Middle frontal gyrus (tissue), 1 donor: ENCODE results near the gene SPAG4.

ENCODE experiments used
- DNase-seq: peaks from one replicate; pipeline ENCODE4 v3.0.0-alpha.2; 2015; ENCODE audit warnings: low spot score; ENCODE audit errors: extremely low spot score

Gene SPAG4

DNA sequence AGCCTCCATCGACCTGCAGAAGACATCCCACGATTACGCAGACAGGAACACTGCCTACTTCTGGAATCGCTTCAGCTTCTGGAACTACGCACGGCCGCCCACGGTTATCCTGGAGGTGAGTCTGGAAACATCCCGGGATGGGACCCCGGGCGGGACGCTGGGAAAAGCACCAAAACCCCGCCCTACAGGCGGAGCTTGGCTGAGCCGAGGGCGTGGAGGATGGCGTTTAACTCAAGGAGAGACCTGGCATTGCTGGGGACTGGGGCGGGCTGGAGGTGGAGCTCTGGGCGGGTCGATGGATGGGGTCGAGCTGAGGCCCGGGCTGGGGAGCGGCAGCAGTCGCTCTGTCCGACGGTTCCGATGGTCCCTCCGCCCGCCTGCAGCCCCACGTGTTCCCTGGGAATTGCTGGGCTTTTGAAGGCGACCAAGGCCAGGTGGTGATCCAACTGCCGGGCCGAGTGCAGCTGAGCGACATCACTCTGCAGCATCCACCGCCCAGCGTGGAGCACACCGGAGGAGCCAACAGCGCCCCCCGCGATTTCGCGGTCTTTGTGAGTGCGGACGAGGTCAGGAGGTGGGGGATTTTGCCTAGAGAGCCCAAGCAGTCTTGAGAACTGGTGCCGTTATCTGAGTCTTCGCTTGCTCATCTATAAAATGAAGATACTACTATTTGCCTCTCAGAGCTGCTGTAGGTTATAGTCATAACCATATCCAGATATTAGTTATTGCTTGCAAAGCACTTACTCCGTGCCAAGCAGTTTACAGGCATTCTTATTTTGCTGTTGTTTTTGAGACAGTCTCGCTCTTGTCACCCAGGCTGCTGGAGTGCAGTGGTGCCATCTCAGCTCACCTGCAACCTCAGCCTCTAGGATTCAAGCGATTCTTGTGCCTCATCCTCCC is 3.8 kb downstream of the SPAG4 start:
- no peak for DNase-seq

DNA sequence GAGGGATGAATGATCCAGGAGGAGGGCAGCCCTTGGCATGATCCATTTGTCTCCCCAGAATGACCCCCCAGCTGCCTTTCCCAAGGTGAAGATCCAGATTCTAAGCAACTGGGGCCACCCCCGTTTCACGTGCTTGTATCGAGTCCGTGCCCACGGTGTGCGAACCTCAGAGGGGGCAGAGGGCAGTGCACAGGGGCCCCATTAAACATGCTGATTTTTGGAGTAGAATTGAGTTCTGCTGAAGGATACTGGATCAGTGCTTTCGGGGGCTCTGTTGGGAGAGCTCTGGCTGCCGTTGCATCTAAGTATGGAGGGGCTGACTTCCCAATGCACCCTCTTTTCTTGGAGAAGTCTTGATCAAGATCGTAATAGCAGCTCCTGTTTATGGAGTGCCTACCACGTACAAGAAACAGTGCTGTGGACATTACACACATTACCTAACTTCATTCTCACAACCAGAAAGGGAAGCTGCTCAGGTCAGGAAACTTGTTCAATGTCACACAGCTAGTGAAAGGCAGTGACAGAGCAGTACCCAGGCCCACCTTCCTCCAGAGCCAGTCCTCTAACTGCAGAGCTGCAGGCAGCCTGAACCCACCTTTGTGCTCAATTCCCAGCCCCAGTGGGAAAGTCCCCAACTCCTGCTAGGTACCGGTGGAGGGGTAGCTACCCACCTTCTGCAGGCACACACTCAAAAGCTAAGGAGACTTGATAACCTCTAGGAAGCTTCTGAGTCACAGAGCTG is 5.4 kb downstream of the SPAG4 start:
- no peak for DNase-seq

DNA sequence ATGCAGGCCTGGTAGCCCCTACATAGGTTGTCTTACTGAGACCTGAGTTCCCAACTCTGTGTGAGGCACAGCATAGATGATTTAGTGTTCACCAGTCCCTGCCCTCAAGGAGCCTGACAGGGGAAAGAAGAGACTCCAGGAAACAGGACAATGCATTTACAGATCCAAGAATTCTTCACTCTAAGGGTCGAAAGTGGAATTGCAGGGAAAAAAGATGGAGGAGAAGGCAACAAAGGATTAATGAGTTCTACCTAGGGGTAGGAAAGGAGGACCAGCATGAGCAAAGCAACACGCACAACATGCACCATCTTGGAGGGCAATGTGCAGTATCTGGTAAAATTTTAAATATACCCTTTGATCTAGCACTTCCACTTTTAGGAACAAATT is 5.9 kb downstream of the SPAG4 start:
- no peak for DNase-seq

DNA sequence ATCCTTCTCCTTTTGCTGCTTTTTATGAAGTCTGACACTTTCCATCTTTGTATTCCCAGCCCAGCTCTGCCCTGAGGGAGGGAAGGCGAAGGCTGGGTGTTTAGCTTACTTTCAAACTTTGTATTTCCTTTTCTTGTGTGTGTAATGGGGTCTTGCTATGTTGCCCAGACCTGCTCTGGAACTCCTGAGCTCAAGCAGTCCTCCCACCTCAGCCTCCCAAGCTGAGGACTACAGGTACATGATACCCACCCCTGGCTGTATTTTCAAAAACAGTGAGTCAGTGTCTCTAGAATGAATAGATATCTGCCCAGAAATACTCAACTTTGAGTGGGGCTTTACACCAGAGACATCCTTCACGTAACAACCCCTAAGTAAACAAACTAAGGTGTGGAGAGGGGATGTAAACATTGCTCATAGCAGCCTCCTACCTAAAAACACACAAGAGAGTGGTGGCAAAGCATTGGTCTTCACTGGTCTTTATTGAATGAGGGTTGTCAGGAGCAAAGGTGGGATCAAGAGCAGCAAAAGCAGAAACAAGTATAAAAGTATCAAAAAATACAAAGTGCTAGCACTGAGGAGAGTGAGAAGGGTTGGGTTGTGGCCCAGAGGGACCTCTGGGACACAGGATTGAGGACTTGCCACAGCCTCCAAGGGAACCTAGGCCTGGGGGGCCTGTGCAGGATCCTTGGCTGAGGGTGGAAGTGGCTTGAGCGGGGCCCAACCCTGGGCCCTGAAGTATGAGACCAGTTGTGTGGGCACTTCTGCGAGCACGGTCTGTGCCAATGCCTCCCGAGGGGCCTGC is 10.2 kb downstream of the SPAG4 start:
- no peak for DNase-seq

DNA sequence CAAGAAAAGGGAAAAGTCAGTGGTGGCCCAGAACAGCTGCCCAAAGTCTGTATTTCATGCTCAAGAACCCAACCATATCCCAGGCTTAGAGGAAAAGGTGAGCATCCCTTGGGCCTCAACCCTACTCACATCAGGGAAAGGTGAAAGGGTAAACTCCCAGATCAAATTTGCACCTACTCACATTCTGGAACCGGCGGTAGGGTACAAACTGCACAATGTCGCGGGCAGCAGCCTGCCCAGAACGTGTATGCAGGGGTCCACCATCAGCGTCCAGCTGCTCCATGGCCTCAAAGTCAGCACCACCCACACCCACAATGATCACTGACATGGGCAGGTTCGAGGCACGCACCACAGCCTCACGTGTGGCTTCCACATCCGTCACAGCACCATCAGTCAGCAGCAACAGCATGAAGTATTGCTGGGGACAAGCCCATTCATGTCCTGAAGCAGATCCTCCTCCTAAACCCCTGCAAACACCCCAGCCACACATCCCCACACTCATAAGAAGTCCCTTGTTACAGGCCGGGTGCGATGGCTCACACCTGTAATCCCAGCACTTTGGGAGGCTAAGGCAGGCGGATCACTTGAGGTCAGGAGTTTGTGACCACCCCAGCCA is 10.9 kb downstream of the SPAG4 start:
- no peak for DNase-seq

DNA sequence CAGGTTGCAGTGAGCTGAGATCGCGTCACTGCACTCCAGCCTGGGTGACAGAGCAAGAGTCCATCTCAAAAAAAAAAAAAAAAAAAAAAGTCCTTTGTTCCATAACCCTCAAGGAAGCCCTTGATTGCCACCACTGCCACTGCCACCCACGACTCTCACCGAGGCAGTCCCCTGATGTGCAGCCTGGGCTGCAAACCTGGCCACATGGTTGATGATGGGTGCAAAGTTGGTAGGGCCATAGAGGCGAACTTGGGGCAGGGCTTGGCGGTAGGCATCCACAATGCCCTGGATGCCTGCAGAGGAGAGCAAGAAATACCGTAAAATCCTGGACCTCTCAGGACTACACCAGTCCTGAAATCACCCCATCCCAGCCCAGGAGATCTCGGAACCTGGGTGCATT is 11.5 kb downstream of the SPAG4 start:
- DNase-seq = no peak

DNA sequence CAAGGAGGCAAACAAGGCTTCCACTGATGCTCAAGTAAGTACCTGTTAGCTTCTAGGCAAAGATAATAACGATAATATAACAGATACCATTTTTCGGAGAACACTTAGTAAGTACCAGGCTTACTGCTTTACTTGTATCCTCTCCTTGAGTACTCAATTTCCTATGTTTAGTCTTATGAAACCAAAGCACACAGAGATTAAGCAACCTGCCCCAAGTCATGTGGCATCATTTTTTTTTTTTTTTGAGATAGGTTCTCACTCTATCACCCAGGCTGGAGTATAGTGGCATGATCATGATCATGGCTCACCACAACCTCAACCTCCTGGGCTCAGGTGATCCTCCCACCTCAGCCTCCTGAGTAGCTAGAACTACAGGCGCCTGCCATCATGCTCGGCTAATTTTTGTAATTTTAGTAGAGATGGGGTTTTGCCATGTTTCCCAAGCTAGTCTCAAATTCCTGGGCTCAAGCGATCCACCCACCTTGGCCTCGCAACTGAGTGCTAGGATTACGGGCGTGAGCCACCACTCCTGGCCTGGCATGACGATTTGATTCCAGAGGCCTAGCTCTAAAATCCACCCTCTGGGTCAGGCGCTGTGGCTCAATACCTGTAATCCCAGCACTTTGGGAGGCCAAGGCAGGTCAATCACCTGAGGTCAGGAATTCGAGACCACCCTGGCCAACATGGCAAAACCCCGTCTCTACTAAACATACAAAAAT is 14.0 kb downstream of the SPAG4 start:
- no peak for DNase-seq

DNA sequence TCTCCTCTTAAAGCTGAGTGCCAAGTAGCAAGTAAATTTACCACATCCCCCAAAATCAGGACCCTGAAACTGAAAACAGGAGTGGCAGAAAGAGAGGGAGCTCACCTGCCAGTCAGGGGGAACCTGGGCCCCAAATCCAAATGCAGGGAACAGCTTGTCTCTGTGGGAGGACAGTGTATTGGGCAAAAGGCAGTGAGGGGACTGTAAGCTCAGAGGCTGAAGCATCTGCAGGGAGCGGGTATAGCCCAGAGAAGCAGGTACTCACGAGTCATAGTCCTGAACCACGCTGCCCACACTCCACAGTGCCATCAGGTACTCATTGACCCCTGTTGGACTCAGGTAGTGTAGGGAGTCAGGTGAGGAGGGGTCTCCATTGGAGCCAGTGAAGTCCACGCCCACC is 15.0 kb downstream of the SPAG4 start:
- DNase-seq = no peak

DNA sequence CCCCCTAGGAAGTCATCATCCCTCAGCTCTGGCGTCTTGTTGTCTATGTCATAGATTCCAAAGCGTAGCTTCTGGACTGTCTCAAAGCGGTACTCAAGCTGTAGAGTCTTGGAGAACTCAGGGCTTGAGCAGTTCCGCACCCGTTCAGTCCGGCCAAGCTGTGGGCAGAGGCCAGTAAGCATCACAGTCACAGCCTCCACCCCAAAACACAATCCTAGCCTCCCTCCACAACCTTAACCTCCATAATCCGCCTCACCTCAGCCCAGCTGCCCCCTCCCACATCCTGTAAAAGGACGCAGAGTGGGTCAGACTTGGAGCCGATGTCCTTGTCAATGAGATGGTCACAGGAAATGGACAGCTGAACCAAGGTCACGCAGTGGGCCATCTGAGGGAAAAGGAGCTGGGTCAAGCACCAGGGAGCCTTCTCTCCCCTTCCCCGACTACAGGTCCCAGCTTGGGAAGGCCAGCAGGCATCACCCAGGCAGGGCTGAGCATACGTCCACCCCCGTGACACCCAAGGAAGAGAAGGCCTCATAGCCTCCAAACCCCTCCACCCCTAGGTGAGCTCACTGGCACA is 17.0 kb downstream of the SPAG4 start:
- DNase-seq = no peak

DNA sequence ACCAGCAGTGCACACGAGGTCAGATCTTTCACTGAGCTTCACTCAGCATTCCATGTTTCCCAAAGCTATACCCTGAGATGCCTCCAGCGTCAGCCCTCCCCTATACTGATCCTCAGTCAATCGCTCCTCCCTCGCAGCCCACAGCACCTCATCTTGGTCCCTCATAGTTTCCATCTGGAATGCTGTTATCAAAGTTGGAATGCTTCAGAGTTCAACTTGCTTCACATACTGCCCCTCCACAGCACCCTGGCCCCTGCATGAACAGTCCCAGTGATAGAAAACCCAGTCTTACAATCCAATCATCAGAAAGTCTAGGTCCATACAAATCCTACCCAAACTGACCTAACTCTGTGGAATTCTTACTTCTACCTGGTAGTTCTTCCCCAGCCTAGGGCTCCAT is 20.0 kb downstream of the SPAG4 start:
- DNase-seq = no peak

DNA sequence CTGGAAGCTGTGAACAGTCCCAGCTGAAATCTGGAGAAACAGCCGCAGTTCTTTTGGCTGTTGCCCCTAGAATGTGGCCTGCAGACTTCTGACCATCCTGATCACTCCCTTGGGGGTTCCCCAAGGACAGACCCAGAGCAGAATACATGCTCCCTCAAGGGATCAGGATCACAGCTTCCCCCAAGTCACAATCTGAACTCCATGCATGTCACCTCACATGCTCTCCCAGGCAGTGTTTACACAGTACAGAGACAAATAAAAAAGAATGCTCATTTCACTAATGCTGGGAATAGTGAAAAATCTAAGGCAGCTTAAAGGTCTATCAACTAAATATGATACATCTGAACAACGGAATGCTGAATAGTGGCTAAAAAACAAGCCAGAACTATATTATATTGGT is 20.5 kb downstream of the SPAG4 start:
- DNase-seq = no peak

DNA sequence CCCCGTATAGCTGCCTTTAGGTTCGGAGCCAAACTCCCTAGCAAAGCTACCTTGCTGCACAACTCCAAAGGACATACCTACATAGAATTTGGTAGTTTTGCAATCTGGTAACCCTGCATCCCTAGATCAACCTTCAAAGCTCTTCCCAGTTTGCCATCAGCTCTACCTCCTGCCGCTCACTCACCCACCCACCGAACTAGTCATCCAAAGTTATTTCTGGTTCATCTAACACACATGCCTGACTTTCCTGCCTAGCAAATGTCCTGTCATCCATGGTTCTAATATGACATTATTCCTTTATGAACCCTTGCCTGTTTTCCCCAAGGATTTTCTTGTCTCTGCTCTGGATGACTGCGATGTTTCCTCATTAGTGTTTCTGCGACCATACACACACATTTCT is 21.6 kb downstream of the SPAG4 start:
- DNase-seq = no peak

DNA sequence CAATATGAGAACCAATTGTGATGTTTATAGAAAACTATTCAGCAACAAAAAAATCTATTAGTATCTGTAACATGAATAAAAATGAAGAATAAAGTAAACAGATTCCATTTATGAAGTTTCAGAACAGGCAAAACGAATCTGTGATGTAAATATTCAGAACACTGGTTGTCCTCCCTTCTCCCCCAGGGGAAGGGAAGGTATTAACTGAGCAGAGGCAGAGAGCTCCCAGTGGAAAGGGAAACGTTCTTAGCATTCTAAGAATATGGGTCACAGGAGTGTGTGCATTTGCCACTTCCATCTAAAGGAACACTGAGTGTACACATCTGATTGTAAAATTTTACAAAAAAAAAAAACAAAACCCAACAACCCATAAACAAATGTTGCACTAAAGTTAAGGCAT is 23.1 kb downstream of the SPAG4 start:
- no peak for DNase-seq

DNA sequence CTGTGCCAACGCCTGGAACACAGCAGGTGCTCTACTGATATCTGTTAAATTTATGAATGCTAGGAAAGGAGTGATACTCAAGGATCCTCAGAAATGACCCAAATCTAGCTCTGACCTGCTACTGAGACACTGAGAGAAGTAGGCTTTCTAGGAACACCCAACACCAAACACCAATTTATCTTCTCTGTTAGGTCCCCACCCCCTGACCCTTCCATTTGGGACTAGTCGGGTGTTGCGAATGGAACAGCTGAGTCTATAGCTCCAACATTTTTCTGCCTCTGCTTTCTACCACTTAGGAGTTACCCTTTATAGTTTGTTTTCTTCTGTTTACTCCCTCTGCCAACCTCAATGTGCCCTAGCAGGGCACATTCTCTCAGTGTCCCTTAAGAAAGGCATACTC is 25.1 kb downstream of the SPAG4 start:
- no peak for DNase-seq

DNA sequence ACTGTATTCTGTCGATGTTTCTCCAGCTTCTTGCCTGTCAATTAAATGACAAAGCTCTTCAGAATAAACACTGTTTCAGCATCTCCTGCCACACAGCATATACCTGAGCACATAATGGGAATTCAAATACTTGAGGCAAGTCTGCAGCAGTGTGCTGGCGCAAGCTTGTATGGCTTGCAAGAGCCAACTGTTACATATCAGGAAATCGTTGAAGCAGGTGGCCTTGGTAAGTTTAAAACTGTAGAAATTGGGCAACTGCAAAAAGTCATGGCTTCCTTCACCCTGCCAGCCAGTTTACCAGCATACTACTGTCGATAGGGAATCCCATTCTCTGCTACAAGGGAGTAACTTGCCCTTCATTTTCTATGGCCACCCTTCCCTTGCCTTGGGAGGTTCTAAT is 26.1 kb downstream of the SPAG4 start:
- no peak for DNase-seq

DNA sequence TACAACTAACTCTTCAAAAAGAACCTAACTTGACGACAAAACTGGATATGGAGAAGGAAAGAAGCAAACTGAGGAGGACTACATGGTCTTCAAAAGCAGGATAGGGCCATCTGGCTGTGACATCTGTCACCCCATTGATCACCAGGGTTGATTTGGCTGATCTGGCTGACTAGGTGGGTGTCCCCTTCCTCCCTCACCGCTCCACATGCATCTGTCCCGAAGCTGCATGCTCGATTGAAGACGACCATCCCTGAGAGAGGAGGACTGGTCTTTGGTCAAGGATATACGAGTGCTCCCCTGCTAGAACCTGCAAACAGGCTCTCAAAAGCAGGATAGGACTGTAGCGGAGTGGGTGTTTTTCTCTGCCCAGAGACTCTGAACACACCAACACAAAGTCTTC is 27.4 kb downstream of the SPAG4 start:
- no peak for DNase-seq

DNA sequence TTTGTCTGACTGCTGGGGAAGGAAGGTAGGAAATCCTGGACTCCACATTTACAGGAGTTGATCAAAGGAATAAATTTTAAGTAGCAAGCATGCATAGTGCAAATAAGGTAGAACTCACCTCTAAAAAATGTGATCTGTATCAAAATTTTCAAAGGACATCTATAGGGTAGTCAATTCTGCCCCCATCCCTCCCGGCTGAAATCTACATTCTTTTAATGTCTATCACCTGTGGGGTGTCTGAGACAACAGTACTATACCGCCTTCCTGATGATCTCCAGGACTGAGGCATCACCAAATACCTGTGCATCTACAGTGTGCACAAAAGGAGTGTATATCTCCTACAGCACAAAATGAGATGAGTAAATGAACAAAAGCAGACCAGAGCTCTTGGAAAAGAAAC is 29.2 kb downstream of the SPAG4 start:
- no peak for DNase-seq

DNA sequence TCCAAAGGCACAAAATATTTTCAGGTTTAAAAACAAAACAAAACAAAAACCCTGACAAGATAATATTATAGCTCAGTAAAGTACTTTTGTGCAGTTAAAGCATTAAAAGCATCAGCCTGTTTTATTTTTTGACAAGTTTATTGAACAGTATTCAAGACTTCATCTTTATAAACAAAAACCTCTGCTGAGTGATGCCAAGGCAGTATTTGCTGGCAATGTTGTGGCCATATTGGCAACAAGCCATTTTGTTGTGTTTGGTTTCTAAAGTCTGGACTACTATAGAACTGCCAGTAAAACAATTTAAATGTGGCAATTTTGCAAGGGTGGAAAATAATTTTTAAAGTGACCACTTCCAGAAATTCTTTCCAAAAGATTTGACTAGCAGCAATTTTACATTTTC is 33.2 kb downstream of the SPAG4 start:
- no peak for DNase-seq

DNA sequence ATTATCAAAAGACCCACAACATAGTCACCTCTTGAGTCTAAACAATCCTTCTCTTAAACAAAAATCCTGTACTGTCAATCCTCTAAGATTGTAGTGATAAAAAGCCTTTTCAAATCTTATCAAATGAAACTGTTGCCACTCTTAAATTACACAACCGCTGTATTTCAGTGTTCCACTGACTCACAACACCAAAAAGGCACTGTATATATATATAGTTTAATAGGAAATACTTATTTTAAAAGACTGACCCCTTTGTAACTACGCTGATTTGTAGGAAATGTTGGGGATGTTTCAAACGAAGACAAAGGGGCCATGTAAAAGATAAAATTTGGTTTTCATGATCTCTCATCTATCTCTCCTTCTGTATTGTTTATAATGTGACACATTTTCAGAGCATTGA is 35.0 kb downstream of the SPAG4 start:
- DNase-seq = no peak

DNA sequence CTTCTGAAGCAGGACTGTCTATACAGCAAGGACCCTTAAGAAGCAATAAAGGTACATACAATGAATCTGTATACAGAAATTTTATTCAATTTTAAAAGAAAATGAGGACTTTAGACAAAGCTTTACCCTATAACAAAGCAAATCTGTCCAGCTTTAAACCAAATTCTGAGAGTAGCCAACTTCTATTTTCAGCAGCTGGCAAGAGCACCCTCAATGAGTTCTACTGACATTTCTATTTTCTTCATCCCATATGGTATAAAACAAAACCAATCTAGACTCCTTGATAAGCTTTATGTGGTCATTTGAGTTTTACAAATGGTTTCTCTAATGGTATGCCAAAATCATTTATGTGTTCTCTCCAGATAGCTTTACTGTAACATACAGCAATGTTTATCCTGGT is 36.3 kb downstream of the SPAG4 start:
- peak; percentile 11 for DNase-seq
